HEK293 (cell line): ENCODE measurements around the gene POLQ.

Experiments used
- YY1 ChIP-seq: fragments of 450-650 bp; formaldehyde crosslinking; IDR thresholded peaks from 2 replicates; pipeline ENCODE4 v1.5.1; 2018; ENCODE audit warnings: missing biosample characterization, missing genetic modification characterization
- ZSCAN4 ChIP-seq: fragments of 450-650 bp; formaldehyde crosslinking; IDR thresholded peaks from 2 replicates; pipeline ENCODE4 v1.5.1; 2017; ENCODE audit warnings: missing biosample characterization, missing genetic modification characterization
- TF ChIP-seq, protein P1 (sequence below): fragments of 450-650 bp; formaldehyde crosslinking; IDR thresholded peaks from 2 replicates; pipeline ENCODE4 v1.5.1; 2016; ENCODE audit warnings: missing biosample characterization, missing genetic modification characterization
- TF ChIP-seq, protein P2 (sequence below): fragments of 450-650 bp; formaldehyde crosslinking; IDR thresholded peaks from 2 replicates; pipeline ENCODE4 v1.5.1; 2016; ENCODE audit warnings: missing biosample characterization, missing genetic modification characterization

DNA sequence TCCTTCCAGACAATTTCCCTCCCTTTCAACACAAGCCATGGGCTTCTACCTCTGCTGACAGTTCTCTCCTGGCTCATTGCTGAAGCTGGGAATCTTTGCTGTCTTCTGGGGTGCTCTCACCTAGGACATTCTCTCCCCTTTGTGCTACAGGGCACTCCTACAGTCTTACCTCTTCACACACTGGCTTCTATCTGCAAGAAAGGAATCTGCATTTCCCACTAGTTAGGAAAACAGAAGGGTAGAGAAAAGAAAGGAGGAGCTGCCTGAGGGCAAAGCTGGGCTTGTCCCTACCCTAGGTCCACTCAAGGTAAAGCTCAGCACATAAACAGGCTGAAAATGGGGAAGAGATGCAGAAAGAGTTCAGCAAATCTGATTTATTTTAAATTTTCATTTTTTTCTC, 16.4 kb upstream of the POLQ start:
- TF ChIP-seq, protein P1, sequence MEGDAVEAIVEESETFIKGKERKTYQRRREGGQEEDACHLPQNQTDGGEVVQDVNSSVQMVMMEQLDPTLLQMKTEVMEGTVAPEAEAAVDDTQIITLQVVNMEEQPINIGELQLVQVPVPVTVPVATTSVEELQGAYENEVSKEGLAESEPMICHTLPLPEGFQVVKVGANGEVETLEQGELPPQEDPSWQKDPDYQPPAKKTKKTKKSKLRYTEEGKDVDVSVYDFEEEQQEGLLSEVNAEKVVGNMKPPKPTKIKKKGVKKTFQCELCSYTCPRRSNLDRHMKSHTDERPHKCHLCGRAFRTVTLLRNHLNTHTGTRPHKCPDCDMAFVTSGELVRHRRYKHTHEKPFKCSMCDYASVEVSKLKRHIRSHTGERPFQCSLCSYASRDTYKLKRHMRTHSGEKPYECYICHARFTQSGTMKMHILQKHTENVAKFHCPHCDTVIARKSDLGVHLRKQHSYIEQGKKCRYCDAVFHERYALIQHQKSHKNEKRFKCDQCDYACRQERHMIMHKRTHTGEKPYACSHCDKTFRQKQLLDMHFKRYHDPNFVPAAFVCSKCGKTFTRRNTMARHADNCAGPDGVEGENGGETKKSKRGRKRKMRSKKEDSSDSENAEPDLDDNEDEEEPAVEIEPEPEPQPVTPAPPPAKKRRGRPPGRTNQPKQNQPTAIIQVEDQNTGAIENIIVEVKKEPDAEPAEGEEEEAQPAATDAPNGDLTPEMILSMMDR (tag by site-specific recombination) = no peak
- TF ChIP-seq, protein P2, sequence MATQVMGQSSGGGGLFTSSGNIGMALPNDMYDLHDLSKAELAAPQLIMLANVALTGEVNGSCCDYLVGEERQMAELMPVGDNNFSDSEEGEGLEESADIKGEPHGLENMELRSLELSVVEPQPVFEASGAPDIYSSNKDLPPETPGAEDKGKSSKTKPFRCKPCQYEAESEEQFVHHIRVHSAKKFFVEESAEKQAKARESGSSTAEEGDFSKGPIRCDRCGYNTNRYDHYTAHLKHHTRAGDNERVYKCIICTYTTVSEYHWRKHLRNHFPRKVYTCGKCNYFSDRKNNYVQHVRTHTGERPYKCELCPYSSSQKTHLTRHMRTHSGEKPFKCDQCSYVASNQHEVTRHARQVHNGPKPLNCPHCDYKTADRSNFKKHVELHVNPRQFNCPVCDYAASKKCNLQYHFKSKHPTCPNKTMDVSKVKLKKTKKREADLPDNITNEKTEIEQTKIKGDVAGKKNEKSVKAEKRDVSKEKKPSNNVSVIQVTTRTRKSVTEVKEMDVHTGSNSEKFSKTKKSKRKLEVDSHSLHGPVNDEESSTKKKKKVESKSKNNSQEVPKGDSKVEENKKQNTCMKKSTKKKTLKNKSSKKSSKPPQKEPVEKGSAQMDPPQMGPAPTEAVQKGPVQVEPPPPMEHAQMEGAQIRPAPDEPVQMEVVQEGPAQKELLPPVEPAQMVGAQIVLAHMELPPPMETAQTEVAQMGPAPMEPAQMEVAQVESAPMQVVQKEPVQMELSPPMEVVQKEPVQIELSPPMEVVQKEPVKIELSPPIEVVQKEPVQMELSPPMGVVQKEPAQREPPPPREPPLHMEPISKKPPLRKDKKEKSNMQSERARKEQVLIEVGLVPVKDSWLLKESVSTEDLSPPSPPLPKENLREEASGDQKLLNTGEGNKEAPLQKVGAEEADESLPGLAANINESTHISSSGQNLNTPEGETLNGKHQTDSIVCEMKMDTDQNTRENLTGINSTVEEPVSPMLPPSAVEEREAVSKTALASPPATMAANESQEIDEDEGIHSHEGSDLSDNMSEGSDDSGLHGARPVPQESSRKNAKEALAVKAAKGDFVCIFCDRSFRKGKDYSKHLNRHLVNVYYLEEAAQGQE (tag by site-specific recombination) = no peak
- no peak for TF ChIP-seq ZSCAN4
- no peak for TF ChIP-seq YY1 (tag by site-specific recombination)
